ENCODE measurements around the gene HCN3.
"Not testable (repeated sequence)": the region's sequence is repeated elsewhere in the genome, so short reads cannot be mapped to it uniquely, and the experiment has no call there.

HCN3 gene

DNA sequence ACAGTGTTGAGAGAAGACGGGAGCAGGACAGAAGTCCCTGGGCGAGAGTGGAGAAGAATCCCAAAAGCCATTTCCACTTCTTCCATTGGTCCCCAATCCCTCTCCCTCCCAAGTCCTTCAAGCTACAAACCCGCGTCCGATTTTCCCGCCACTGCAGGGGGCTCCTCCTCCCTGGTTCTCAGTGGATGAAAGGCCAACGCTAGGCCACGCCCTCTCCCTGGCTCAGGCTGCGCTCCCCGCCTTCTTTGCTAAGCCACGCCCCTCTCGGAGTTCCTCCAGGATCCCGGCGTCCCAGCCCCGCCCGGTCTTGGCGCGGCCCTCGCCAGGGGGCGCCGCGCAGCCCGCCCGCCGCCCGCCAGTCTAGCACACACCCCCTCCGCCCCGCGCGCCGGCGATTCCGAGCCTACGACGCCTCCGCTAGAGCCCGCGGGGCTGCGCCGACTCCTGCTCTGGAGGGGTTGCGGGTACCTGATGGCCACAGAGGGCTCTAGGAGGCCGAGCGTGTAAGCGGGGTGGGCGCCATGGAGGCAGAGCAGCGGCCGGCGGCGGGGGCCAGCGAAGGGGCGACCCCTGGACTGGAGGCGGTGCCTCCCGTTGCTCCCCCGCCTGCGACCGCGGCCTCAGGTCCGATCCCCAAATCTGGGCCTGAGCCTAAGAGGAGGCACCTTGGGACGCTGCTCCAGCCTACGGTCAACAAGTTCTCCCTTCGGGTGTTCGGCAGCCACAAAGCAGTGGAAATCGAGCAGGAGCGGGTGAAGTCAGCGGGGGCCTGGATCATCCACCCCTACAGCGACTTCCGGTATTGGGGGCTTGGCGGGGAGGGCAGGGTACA is at the start of gene HCN3:
HCN3 (plus strand) TSS at position 394 of the 832 bp plus-strand sequence; CDS start at position 522, 128 bp downstream.
- DNase-seq (ENCODE audit: extremely low read depth in 1 of 2, low read depth in 1 of 2), result peak; percentile 83 to 87

DNA sequence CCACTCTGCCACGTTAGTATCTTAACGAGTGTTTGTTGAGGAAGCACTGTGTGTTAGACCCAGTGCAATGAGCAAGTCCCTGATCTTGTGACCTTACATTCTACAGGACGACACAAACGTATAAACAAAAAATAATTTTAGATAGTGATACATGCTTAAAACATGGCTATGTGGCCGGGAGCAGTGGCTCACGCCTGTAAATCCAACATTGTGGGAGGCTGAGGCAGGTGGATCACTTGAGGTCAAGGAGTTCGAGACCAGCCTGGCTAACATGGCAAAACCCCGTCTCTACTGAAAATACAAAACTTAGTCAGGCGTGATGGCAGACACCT is 49.2 kb upstream of the HCN3 start:
- DNase-seq (ENCODE audit: extremely low read depth in 1 of 2, low read depth in 1 of 2), result no peak

DNA sequence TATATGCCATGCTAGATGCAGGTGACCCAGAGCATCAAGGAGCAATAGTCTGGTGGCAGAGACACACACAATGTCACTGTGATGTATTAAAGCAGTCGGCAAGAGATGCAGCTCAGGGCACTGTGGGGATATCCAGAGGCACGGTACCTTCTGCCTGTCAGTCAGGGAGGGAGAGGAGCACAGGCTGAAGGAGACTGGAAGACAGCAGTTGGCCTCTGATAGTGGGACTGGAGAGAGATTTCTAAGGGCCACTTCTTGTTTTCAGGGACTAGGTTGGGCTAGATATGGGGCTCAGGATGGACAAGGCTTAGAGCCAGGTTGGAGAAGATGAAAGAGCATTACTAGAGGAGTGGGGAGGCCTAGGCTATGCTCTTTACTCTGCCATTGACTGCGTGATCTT is 46.0 kb upstream of the HCN3 start:
- not testable (repeated sequence) for DNase-seq (ENCODE audit: extremely low read depth in 1 of 2, low read depth in 1 of 2)

DNA sequence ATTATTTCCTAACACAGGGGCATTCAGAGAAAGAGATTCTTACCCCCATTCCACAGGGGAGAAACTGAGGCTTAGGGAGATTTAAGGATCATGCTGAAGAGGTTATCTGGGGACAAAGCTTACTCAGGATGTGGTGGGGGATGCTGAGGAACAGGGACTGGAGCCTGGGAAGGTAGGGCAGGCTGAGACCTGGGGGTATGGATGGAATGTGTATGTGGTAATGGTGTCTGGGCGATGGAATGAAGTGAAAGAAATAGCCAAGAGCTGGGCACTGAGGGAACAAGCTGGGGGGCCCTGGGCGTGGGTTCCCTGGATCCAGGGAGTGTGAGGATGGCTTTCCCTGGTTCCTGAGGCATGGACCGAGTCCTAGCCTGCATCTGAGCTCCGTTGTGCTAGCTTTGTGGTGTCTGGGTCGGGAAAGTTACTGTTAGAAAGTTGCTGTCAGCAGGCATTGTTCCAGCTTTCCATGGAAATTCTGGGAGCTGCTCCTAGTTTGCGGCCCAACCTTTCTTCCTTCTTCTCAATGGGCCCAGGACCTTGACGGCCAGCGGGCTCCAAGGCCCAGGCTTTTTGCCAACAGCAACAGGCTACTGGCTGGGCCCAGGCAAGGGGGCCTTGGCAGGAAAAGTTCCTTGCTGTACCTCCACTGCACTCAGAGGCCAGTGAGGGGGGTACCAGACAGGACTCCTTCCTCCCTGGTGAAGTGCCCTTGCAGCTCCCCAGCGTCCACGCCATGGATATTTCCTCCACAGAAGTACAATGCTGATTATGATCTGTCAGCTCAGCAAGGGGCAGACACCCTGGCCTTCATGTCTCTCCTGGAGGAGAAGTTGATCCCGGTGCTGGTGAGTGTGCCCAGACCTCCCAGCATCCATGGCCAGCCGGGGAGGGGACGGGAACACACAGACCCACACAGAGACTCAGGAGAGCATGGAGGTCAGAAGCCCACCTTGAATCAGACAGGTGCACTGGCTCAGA is 45.0 kb upstream of the HCN3 start:
- DNase-seq (ENCODE audit: extremely low read depth in 1 of 2, low read depth in 1 of 2), result not testable (repeated sequence)

DNA sequence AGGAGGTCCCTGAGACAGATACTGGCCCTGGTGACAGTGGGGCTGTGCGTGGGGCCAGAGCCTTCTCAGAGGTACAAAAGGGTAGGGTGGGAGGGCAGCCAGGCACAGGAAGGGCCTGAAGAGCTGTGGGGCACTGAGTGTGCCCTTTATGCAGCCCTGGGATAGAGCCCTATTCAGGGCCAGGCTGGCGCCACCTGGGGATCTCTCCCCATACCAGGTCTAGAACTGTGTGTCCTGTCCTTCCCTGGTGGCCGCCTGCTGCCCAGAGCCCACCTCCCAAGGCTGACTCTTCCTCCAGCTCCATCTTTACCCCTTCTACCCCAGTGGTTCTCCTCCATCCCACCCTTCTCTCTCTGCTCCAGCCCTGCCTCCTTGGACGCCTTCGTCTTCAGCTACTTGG is 43.8 kb upstream of the HCN3 start:
- not testable (repeated sequence) for DNase-seq (ENCODE audit: extremely low read depth in 1 of 2, low read depth in 1 of 2)

DNA sequence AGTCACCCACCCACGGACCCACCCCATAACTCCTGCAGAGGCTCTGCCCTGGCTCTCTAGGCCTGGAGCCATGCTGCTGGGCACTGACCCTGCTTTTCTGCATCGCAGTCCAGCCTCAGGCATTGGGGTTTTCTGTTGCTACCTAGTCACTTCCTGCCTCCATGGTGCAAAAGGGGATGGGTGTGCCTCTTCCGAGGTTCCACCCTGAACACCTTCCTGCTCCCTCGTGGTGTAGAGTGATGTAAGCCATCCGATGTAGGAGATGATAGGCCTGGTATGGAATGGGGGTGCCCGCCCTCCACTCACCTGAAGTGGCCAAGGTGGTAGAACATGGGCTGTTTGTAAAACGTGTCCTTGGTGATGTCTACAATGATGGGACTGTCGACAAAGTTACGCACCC is 41.9 kb upstream of the HCN3 start:
- not testable (repeated sequence) for DNase-seq (ENCODE audit: extremely low read depth in 1 of 2, low read depth in 1 of 2)

DNA sequence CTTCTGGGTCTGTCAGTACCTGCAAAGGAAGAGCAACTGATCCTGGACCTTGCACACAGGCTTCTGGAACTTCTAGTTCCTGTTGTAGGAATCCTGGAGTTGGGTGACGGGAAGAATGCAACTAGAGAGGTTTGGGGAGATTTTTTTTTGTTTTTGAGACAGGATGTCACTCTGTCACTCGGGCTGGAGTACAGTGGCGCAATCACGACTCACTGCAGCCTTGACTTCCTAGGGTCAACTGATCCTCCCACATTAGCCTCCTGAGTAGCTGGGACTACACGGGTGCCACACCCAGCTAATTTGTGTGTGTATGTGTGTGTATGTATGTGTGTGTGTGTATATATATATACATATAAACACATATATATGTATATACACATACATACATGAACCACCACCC is 40.8 kb upstream of the HCN3 start:
- no peak for DNase-seq (ENCODE audit: extremely low read depth in 1 of 2, low read depth in 1 of 2)

DNA sequence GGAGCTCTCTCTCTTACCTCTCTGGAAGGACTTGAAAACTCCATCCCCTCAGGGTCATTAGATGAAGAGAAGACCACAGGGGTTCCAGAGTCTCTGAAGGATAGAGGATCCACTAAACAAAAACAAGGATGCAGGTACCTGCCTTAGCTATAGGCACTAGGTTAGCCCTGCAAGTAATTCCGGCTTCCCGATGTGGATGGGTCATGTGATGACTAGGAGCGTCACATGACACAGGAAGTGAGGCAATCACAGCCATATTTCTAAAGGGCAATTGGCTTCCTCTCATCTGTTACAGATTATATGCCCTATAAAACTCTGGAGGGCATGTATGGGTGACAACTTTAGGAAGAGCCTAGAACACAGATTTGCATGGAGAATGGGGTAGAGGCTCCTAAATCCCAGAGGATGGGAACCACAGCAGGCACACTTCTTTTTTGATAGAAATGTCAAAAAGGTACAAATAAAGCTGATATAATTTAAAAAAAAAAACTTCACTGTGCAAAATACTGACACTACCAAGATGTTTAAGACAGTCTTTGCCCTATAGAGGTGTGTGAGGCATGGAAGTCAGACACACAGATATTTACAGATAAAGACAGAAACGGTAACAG is 36.1 kb upstream of the HCN3 start:
- DNase-seq (ENCODE audit: extremely low read depth in 1 of 2, low read depth in 1 of 2), result no peak

DNA sequence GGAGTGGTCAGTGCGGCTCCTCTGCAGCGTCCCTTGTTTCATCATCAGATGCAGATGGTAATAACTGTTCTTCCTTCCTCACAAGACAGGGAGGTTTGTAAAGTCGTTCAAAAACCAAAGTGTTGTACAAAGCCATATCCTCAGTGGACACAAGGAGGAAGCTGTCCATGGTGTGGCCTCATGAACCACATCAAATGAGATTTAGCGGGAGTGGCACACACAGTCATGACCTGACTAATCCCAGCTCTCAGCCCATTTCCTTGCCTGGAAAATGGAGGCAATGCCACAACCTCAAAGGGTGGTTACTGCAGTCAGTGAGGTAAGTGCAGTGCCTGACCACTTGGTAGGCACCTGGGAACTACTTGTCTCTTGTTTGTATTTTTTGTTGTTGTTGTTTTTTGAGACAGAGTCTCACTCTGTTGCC is 35.4 kb upstream of the HCN3 start:
- DNase-seq (ENCODE audit: extremely low read depth in 1 of 2, low read depth in 1 of 2), result no peak

DNA sequence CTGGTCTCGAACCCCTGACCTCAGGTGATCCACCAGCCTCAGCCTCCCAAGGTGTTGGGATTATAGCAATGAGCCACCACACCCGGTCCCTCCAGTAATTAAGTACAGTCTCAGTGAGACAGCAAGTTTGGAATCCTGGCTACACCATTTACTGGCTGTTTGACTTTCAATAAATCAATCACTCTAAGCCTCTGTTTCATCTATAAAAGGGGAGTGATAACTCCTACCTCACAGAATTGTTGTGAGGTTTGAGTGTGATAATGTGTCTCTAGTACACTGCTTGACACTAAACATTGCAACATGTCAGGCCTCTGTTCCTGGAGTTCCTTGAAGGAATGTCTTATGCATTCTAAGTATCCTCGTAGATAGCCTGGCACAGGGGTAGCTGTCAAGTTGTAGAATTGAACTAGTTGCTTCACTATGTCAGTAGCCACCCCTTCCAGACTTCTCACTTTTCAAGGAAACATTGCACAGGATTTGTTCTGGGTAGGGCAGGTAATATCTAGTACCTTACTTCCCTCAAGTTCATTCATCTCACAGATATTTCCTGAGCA is 34.4 kb upstream of the HCN3 start:
- no peak for DNase-seq (ENCODE audit: extremely low read depth in 1 of 2, low read depth in 1 of 2)

DNA sequence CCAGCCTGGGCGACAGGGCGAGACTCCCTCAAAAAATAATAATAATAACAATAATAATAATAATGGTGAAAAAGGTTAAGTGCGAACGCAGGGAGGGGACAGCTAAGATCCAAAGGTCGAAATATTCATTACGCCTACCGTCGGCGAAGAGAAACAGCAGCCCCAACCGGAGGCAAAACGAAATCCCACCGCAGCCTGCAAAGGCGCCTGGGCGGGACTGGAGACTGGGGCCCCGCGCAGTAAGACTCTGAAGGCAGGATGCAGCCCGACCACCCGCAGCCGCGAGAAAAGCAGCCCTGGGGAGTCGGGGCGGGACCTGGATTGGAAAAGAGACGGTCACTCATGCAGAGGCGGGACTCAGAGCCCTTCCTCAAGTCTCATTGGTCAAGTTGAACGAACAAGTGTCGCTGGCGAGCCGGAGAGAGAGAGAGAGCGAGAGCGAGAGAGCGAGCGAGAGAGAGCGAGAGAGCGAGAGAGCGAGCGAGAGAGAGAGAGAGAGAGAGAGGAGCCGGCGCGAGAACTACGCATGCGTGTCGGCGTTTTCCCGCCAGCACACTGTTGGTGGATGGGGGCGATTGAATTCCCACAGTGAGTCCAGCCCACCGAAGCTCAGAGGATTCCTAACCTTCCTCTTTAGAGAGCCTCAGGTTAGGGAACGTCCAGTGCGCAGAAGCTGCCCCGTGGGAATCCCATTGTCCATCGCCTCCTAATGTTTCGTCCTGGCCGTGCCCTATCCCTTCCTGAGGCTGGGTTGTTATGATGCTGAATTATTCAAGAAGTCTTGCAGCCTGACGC is 32.7 kb upstream of the HCN3 start:
- DNase-seq (ENCODE audit: extremely low read depth in 1 of 2, low read depth in 1 of 2), result peak; percentile 88 to 90

DNA sequence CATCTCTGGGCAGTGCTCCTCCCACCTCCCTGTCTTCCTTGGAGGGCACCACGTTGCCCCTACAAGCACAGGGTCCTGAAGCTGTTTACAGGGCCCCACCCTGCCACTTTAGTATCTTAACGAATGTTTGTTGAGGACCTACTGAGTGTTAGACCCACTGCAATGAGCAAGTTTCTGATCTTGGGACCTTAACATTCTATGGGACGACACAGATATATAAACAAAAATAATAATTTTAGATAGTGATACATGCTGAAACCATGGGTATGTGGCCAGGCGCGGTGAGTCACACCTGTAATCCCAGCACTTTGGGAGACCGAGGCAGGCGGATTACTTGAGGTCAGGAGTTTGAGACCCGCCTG is 32.1 kb upstream of the HCN3 start:
- DNase-seq (ENCODE audit: extremely low read depth in 1 of 2, low read depth in 1 of 2), result no peak

DNA sequence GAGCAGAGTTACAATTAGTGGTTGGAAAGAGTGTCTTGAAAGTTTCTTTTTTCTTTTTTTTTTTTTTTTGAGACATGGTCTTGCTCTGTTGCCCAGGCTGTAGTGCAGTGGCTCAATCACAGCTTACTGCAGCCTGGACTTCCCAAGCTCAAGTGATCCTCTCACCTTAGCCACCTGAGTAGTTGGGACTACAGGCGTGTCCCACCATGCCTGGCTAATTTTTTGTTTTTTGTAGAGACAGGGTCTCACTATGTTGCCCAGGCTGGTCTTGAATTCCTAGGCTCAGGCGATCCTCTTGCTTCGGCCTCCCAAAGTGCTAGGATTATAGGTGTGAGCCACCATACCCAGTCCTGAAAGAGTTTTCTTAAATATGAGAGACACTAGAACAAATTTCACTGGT is 30.5 kb upstream of the HCN3 start:
- DNase-seq (ENCODE audit: extremely low read depth in 1 of 2, low read depth in 1 of 2), result not testable (repeated sequence)

DNA sequence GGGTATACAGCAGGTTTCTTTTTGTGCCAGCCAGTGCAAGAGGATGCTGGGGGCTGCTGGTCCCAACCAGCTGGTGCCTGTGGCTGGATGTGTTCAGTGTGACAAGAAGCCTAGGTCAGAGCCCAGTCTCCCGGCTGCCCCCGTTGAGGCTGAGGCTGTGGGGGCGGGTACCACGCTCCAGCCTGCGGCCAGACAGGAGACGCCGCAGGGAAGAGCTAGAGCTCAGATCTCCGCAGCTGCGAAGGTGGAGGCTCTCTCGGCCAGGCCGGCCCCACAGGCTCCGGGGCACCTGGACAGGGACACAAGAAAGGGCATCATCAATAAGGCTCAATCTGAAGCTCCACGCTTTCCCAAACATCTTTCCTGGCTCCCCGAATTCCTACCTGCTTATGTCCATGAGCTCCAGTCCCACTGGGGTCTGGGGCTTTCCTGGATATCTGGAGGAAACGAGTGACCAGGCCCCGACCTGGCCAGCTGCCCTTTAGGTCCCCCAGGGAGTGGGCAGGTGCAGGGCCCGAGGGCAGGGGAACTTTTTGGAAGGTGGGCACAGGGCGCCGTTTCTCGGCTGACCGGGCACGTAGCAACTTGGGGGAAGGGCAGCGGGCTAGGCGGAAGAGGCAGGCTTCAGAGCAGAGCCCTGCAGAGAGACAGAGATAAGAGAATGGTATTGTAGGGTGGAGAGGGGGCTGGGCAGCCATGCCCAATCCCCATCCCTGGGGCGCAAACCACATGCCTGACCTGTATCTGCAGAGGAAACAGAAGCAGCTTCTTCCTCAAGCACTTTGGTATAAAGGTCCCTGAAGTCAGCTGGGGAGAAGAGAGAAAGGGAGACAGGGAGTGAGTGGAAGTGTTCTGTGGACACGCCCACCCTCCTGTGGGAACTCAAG is 29.4 kb upstream of the HCN3 start:
- DNase-seq (ENCODE audit: extremely low read depth in 1 of 2, low read depth in 1 of 2), result no peak

DNA sequence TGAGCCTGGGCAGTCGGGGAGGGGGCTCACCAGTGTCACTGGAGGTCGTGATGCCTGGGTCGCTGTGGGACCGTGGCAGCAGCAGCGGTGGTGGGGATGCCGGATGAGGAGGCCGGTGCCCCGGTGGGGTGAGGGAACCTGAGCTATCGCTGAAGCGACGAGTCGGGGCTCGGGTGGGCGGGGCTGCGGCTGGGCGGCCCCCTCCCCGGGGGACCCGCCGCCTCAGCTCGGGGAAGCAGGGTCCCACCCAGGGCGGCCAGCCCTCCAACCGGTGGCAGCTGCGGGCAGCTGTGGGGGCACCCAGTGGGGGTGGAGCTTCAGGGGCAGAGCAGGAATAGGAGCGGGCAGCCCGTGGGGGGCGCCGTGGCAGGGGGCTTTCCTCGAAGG is 27.0 kb upstream of the HCN3 start:
- DNase-seq (ENCODE audit: extremely low read depth in 1 of 2, low read depth in 1 of 2), result no peak

DNA sequence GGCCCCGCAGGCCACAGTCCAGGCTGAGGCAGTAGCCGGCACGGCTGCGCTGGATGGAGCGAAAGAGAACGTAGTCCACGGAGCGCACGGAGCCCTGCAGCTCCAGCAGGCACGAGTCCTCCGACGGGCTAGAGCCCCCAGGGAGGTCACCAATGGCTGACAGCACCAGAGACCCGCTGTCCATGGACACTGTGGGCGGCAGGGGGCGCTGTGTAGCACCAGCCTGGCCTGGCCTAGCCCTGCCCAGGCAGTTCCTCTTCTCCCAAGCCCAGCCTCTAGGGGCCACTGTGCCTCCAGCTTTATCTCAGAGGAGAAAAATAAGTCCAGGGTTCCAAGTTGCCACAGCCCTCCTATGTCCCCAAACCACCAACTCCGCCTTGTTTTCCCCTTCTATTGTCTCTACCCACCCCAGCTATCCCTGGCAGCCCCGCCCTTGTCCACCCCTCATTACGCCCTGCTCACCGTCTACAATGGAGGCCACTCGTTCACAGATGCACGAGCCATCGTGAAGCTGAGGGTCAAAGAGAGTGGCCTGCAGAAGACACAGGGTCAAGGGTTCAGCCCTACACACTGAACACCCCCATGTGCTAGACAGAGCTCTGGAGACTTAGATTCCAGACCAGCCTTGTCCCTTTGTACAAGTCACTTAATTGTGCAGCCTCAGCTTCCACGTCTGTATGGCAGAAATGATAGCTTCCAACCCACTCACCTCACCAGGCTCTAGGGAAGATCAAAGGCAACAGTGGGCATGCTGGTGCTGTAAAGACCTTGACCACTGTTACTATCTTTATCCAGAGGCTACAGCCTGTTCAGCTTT is 26.4 kb upstream of the HCN3 start:
- peak; percentile 87 to 97 for DNase-seq (ENCODE audit: extremely low read depth in 1 of 2, low read depth in 1 of 2)

DNA sequence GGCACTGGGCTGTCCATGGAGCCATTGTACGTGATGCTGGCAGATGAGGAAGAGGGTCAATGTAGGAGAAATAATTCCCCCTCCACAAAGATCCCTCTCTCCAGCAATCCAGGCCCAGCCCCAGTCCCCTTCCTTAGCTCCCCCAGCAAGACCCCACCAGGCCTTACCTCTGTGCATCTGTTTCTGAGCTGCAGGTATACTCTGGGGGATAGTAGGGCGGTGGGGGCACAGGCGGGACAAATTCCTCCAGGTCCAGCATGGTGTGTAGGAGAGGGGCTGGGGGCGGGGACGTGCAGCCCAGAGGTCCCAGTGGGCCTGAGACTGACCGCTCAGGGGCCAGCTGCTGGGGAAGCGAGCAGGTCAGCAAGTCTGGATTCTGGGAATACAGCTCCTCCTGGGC is 25.7 kb upstream of the HCN3 start:
- DNase-seq (ENCODE audit: extremely low read depth in 1 of 2, low read depth in 1 of 2), result no peak

DNA sequence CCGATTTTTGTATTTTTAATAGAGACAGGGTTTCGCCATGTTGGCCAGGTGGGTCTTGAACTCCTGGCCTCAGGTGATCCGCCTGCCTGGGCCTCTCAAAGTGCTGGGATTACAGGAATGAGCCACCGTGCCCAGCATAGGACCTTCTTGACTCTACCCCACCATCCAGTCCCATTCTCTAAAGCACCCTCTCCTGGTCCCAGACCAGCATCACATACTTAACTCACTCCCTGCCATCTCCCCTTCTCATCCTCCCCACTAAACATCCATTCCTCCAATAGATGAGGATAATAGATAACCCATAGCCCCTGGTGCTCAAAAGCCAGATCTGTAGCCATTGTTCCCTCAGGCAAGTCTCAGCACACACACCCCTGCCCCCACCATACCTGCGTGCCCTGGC is 24.1 kb upstream of the HCN3 start:
- no peak for DNase-seq (ENCODE audit: extremely low read depth in 1 of 2, low read depth in 1 of 2)

DNA sequence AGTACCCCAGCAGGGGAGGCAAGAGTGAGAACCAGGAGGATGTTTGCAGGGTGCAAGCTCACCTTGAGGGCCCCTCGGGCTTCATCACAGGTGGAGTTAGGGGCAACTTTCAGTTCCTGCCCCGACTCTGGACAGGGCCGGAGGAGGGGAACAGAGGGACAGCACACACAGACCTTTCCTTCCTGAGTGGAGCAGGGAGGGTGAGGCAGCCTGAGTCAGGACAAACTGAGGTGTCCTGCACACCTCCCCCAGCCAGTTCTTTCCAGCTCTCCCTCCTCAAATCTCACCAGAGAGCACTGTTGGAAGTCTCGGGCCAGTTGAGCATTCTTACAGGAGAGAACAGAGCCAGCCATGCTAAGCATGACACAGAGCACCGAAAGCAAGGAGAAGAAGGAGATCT is 23.5 kb upstream of the HCN3 start:
- DNase-seq (ENCODE audit: extremely low read depth in 1 of 2, low read depth in 1 of 2), result no peak
